Liver (tissue), 9 donors: Measurements from ENCODE around the gene ATP6V1G1. TPM values are rescaled to one million over a fixed set of nuclear protein-coding genes. Genes with fewer than 3 reads are reported as not detected.

Experiments used
- DNase-seq: peaks from one replicate; pipeline ENCODE4 v3.0.0-alpha.2; 2017; ENCODE audit warnings: low spot score
- H3K27ac ChIP-seq, 2 donors: one replicate each; pipeline ENCODE4 v1.7.0; 2013; ENCODE audit warnings: inconsistent platforms in 2 of 2, low read length in 2 of 2, control low read depth in 1 of 2, low read depth in 1 of 2, mild to moderate bottlenecking in 1 of 2
- H3K27me3 ChIP-seq, 4 donors: one replicate each; pipeline versions ENCODE4 v1.6.1 to v1.7.0; 2013; ENCODE audit warnings: low read length in 3 of 4, inconsistent platforms in 1 of 4, mild to moderate bottlenecking in 1 of 4, moderate library complexity in 1 of 4; ENCODE audit not compliant: control insufficient read depth in 4 of 4, insufficient read depth in 4 of 4
- H3K36me3 ChIP-seq, 4 donors: one replicate each; pipeline versions ENCODE4 v1.6.1 to v1.7.0; 2013; ENCODE audit warnings: low read length in 3 of 4, mild to moderate bottlenecking in 3 of 4, low read depth in 1 of 4, moderate library complexity in 1 of 4; ENCODE audit not compliant: control insufficient read depth in 4 of 4, insufficient read depth in 3 of 4
- H3K4me1 ChIP-seq, 4 donors: one replicate each; pipeline versions ENCODE4 v1.6.1 to v1.7.0; 2013; ENCODE audit warnings: low read length in 3 of 4, mild to moderate bottlenecking in 3 of 4, moderate library complexity in 1 of 4; ENCODE audit not compliant: control insufficient read depth in 4 of 4, insufficient read depth in 4 of 4
- H3K4me3 ChIP-seq, 3 donors: one replicate each; pipeline versions ENCODE4 v1.6.1 to v1.7.0; 2013; ENCODE audit warnings: low read length in 3 of 3, control low read depth in 1 of 3, low read depth in 1 of 3, mild to moderate bottlenecking in 1 of 3
- H3K9ac ChIP-seq, 2 donors: one replicate each; pipeline ENCODE4 v1.7.0; 2013; ENCODE audit warnings: low read length in 2 of 2, mild to moderate bottlenecking in 2 of 2, moderate library complexity in 2 of 2, control low read depth in 1 of 2, low read depth in 1 of 2
- H3K9me3 ChIP-seq, 4 donors: one replicate each; pipeline versions ENCODE4 v1.6.1 to v1.7.0; 2013; ENCODE audit warnings: low read length in 3 of 4; ENCODE audit not compliant: control insufficient read depth in 4 of 4
- FOXA2 ChIP-seq: IDR thresholded peaks from 2 replicates; pipeline ENCODE4 v1.6.1; 2016; ENCODE audit warnings: antibody characterized with exemption
- GABPA ChIP-seq, 2 donors: IDR thresholded peaks in 1 of 2; conservative IDR thresholded peaks in 1 of 2; 2 replicates each; pipeline ENCODE4 v1.6.1; 2016; ENCODE audit warnings: antibody characterized with exemption in 2 of 2, mild to moderate bottlenecking in 1 of 2, moderate library complexity in 1 of 2
- HNF4A ChIP-seq, 2 donors: conservative IDR thresholded peaks; 2 replicates each; pipeline ENCODE4 v1.6.1; 2016; ENCODE audit warnings: antibody characterized with exemption in 2 of 2, mild to moderate bottlenecking in 2 of 2
- HNF4G ChIP-seq: IDR thresholded peaks from 2 replicates; pipeline ENCODE4 v1.6.1; 2016; ENCODE audit warnings: antibody characterized with exemption
- NR2F2 ChIP-seq: IDR thresholded peaks from 2 replicates; pipeline ENCODE4 v1.6.1; 2016; ENCODE audit warnings: antibody characterized with exemption
- RAD21 ChIP-seq, 2 donors: IDR thresholded peaks; 2 replicates each; pipeline ENCODE4 v1.6.1; 2016; ENCODE audit warnings: antibody characterized with exemption in 2 of 2, mild to moderate bottlenecking in 2 of 2
- RXRA ChIP-seq, 2 donors: IDR thresholded peaks; 2 replicates each; pipeline ENCODE4 v1.6.1; 2017 to 2018; ENCODE audit warnings: antibody characterized with exemption in 2 of 2, mild to moderate bottlenecking in 1 of 2
- SP1 ChIP-seq: IDR thresholded peaks from 2 replicates; pipeline ENCODE4 v1.6.1; 2018; ENCODE audit warnings: antibody characterized with exemption, mild to moderate bottlenecking
- TAF1 ChIP-seq: conservative IDR thresholded peaks from 2 replicates; pipeline ENCODE4 v1.6.1; 2016; ENCODE audit warnings: antibody characterized with exemption, mild to moderate bottlenecking
- WGBS: extraction: QIAGEN DNeasy Blood & Tissue Kit; methylation state at CpG from one replicate; pipeline ENCODE4 v1.1.7; 2013; 5-methylcytosine and 5-hydroxymethylcytosine counted together
- polyA plus RNA-seq, 2 donors: library from polyadenylated mRNA; stranded (reverse) in 1 of 2; unstranded in 1 of 2; fragments of 200-250 nt in 1 of 2; fragments of >200 nt in 1 of 2; fragmentation: Nextera tagmentation in 1 of 2; extraction: Ambion mirVana in 1 of 2; gene quantifications; one replicate each; pipeline versions ENCODE4 v1.2.1 to v1.2.3, GENCODE V29; 2013 to 2015
- total RNA-seq, 2 donors: library from RNA; depleted of rRNA; stranded (reverse); fragments of >200 nt; gene quantifications; one replicate each; pipeline ENCODE4 v1.2.3, GENCODE V29; 2014
- TF ChIP-seq, protein P1 (sequence below): IDR thresholded peaks from 2 replicates; pipeline ENCODE4 v1.6.1; 2016; ENCODE audit warnings: antibody characterized with exemption
- TF ChIP-seq, protein P2 (sequence below): IDR thresholded peaks from 2 replicates; pipeline ENCODE4 v1.6.1; 2016; ENCODE audit warnings: antibody characterized with exemption
- TF ChIP-seq, protein P3 (sequence below): IDR thresholded peaks from 2 replicates; pipeline ENCODE4 v1.6.1; 2016; ENCODE audit warnings: antibody characterized with exemption, mild to moderate bottlenecking
- TF ChIP-seq, protein P4 (sequence below): fragments of 150-350 bp; IDR thresholded peaks from 2 replicates; pipeline ENCODE4 v1.5.1; 2017; ENCODE audit warnings: improper control_type of control experiment, low read depth, low read length; ENCODE audit not compliant: missing input control
- donor health status: healthy.
- donor health status: healthy.
- donor health status: healthy.
- donor health status: healthy.
- donor health status: healthy.

Gene ATP6V1G1
- total and polyA plus RNA-seq, 4 donors: 41.4 to 152 (median 75.7) TPM

DNA sequence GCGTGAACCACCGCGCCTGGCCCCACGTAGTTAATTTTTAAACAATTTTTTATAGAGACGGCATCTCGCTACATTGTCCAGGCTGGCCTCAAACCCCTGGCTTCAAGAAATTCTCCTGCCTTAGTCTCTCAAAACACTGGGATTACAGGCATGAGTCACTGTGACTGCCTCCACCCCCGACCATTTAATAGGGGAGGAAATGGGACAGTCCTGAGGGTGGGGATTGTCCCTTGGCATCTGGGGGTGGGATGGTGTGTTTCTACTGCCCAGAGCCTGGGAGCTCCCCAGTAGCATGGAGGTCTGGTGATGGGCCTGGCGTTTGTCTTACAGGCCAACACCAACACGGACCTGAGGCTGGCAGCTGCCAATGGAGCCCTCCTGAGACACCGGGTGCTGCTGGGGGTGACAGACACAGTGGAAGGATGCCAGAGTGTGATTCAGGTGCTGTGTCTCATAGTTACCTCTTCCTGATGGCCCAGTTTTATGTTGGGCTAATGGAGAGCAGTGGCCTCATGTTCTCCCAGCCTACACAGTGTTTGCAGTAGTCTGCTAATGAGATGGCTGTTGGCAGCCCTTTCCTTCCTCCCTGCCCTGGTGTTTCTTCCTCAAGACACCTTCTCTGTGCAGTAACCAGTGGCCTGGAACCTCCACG is 46.0 kb downstream of the ATP6V1G1 start:
- WGBS: 92% methylated on average over 11 of the region's 11 CpGs
- H3K27ac ChIP-seq: no peak overlapping the region
- no peak overlapping the region for H3K4me3 ChIP-seq
- TF ChIP-seq, protein P1, sequence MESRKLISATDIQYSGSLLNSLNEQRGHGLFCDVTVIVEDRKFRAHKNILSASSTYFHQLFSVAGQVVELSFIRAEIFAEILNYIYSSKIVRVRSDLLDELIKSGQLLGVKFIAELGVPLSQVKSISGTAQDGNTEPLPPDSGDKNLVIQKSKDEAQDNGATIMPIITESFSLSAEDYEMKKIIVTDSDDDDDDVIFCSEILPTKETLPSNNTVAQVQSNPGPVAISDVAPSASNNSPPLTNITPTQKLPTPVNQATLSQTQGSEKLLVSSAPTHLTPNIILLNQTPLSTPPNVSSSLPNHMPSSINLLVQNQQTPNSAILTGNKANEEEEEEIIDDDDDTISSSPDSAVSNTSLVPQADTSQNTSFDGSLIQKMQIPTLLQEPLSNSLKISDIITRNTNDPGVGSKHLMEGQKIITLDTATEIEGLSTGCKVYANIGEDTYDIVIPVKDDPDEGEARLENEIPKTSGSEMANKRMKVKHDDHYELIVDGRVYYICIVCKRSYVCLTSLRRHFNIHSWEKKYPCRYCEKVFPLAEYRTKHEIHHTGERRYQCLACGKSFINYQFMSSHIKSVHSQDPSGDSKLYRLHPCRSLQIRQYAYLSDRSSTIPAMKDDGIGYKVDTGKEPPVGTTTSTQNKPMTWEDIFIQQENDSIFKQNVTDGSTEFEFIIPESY: no peak
- TF ChIP-seq HNF4G (no peak), FOXA2 (no peak)
- H3K9me3 ChIP-seq: no peaks in the 10 kb centered on the region
- no peak for DNase-seq
- no peak overlapping the region for H3K9ac ChIP-seq
- no peaks in the 10 kb centered on the region for H3K27me3 ChIP-seq
- H3K4me1 ChIP-seq: no peaks in the 10 kb centered on the region
- peaks cover 0 to 34% (median 13%) of the 10 kb centered on the region in 4 donors for H3K36me3 ChIP-seq

DNA sequence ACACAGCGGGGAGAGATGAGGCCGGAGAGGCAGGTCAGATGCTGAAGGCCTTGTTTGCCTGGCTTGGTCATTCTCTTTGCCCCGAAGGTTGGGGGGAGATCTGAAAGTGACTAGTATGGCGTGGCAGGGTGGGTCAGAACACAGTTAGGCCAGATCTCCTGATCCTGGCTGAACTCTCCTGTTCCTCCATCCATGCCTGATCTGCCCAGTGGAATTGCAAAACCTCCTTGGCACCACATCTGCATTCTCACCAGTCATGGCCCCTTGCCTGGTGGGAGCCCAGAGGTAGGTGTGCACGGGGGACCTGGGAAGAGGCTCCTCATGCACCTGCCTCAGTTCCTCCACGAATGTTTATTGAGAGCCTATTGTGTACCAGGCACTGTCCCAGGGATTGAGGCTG is 46.8 kb downstream of the ATP6V1G1 start:
- no peak for DNase-seq
- WGBS: 87% methylated on average over 6 of the region's 6 CpGs
- H3K4me3 ChIP-seq: no peak overlapping the region
- H3K9ac ChIP-seq: no peak overlapping the region
- H3K4me1 ChIP-seq: no peaks in the 10 kb centered on the region
- no peaks in the 10 kb centered on the region for H3K27me3 ChIP-seq
- no peaks in the 10 kb centered on the region for H3K9me3 ChIP-seq
- H3K36me3 ChIP-seq: peaks cover 0 to 30% (median 11%) of the 10 kb centered on the region in 4 donors
- TF ChIP-seq SP1 (no peak), RXRA (IDR thresholded peaks at IDR 0.05) (no peak), HNF4A (conservative IDR thresholded peaks at IDR 0.05) (no peak), RAD21 (IDR thresholded peaks at IDR 0.05) (no peak), TAF1 (no peak), FOXA2 (no peak), HNF4G (no peak), NR2F2 (no peak), GABPA (IDR thresholded peaks at IDR 0.05 in 1 of 2, conservative IDR thresholded peaks at IDR 0.05 in 1 of 2) (no peak)
- TF ChIP-seq, protein P2, sequence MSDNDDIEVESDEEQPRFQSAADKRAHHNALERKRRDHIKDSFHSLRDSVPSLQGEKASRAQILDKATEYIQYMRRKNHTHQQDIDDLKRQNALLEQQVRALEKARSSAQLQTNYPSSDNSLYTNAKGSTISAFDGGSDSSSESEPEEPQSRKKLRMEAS: no peak
- TF ChIP-seq, protein P3, sequence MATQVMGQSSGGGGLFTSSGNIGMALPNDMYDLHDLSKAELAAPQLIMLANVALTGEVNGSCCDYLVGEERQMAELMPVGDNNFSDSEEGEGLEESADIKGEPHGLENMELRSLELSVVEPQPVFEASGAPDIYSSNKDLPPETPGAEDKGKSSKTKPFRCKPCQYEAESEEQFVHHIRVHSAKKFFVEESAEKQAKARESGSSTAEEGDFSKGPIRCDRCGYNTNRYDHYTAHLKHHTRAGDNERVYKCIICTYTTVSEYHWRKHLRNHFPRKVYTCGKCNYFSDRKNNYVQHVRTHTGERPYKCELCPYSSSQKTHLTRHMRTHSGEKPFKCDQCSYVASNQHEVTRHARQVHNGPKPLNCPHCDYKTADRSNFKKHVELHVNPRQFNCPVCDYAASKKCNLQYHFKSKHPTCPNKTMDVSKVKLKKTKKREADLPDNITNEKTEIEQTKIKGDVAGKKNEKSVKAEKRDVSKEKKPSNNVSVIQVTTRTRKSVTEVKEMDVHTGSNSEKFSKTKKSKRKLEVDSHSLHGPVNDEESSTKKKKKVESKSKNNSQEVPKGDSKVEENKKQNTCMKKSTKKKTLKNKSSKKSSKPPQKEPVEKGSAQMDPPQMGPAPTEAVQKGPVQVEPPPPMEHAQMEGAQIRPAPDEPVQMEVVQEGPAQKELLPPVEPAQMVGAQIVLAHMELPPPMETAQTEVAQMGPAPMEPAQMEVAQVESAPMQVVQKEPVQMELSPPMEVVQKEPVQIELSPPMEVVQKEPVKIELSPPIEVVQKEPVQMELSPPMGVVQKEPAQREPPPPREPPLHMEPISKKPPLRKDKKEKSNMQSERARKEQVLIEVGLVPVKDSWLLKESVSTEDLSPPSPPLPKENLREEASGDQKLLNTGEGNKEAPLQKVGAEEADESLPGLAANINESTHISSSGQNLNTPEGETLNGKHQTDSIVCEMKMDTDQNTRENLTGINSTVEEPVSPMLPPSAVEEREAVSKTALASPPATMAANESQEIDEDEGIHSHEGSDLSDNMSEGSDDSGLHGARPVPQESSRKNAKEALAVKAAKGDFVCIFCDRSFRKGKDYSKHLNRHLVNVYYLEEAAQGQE: no peak
- TF ChIP-seq, protein P4, sequence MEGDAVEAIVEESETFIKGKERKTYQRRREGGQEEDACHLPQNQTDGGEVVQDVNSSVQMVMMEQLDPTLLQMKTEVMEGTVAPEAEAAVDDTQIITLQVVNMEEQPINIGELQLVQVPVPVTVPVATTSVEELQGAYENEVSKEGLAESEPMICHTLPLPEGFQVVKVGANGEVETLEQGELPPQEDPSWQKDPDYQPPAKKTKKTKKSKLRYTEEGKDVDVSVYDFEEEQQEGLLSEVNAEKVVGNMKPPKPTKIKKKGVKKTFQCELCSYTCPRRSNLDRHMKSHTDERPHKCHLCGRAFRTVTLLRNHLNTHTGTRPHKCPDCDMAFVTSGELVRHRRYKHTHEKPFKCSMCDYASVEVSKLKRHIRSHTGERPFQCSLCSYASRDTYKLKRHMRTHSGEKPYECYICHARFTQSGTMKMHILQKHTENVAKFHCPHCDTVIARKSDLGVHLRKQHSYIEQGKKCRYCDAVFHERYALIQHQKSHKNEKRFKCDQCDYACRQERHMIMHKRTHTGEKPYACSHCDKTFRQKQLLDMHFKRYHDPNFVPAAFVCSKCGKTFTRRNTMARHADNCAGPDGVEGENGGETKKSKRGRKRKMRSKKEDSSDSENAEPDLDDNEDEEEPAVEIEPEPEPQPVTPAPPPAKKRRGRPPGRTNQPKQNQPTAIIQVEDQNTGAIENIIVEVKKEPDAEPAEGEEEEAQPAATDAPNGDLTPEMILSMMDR: no peak
- no peak overlapping the region for H3K27ac ChIP-seq
